HCT116 (cell line): ENCODE measurements around the gene MEGF6.

Experiments used
- CEBPB ChIP-seq: IDR thresholded peaks from 2 replicates; pipeline ENCODE4 v1.6.1; 2012; ENCODE audit warnings: low read depth
- EZH2 ChIP-seq: fragments of 200-600 bp; sonication (generic); IDR thresholded peaks from 2 replicates; pipeline ENCODE4 v1.6.1; 2017; ENCODE audit warnings: antibody characterized with exemption, mixed run types
- POLR2A ChIP-seq: IDR thresholded peaks from 2 replicates; pipeline ENCODE4 v1.7.0; 2011; ENCODE audit warnings: borderline replicate concordance; ENCODE audit not compliant: insufficient read depth, insufficient read length; ENCODE audit errors: extremely low read depth
- SP1 ChIP-seq: IDR thresholded peaks from 2 replicates; pipeline ENCODE4 v1.6.1; 2012; ENCODE audit warnings: low read depth
- TF ChIP-seq, protein P1 (sequence below), 3 experiments: fragments of 200-600 bp in 1 of 3; sonication (generic) in 1 of 3; IDR thresholded peaks in 2 of 3; conservative IDR thresholded peaks in 1 of 3; 2 replicates each; pipeline ENCODE4 v1.5.1; 2012 to 2017; ENCODE audit warnings: low read depth in 2 of 3, low read length in 2 of 3, antibody characterized with exemption in 1 of 3, borderline replicate concordance in 1 of 3, control low read depth in 1 of 3, mild to moderate bottlenecking in 1 of 3, mixed read lengths in 1 of 3, mixed run types in 1 of 3, moderate library complexity in 1 of 3; ENCODE audit not compliant: insufficient read depth in 1 of 3
- TF ChIP-seq, protein P2 (sequence below): IDR thresholded peaks from 2 replicates; pipeline ENCODE4 v1.6.1; 2012

DNA sequence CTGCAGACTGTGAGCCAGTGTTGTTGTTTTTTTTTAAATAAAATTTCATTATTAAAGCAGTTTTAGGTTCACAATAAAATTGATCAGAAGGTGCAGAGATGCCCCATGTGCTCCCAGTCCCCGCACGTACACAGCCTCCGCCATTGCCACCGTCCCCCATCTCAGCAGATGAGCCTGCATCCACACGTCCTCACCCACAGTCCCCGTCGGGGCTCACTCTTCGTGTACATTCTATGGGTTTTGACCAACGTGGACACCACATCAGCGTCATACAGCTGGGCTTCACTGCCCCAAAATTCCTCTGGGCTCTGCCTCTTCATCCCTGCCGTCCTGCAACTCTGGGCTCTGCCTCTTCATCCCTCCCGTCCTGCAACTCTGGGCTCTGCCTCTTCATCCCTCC, 168.4 kb downstream of the MEGF6 start:
- no peak for TF ChIP-seq POLR2A
- no peak for TF ChIP-seq SP1
- no peak for TF ChIP-seq CEBPB
- TF ChIP-seq, protein P1, sequence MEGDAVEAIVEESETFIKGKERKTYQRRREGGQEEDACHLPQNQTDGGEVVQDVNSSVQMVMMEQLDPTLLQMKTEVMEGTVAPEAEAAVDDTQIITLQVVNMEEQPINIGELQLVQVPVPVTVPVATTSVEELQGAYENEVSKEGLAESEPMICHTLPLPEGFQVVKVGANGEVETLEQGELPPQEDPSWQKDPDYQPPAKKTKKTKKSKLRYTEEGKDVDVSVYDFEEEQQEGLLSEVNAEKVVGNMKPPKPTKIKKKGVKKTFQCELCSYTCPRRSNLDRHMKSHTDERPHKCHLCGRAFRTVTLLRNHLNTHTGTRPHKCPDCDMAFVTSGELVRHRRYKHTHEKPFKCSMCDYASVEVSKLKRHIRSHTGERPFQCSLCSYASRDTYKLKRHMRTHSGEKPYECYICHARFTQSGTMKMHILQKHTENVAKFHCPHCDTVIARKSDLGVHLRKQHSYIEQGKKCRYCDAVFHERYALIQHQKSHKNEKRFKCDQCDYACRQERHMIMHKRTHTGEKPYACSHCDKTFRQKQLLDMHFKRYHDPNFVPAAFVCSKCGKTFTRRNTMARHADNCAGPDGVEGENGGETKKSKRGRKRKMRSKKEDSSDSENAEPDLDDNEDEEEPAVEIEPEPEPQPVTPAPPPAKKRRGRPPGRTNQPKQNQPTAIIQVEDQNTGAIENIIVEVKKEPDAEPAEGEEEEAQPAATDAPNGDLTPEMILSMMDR (IDR thresholded peaks at IDR 0.05 in 2 of 3, conservative IDR thresholded peaks at IDR 0.05 in 1 of 3; ENCODE audit: borderline replicate concordance in 1 of 3, insufficient read depth in 1 of 3, low read depth in 2 of 3, low read length in 2 of 3), result no peak
- TF ChIP-seq, protein P2, sequence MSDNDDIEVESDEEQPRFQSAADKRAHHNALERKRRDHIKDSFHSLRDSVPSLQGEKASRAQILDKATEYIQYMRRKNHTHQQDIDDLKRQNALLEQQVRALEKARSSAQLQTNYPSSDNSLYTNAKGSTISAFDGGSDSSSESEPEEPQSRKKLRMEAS, result no peak
- TF ChIP-seq EZH2, result no peak
